ENCODE results near the gene HSPE1. TPM values are rescaled to one million over a fixed set of nuclear protein-coding genes. Genes with fewer than 3 reads are reported as not detected.

HSPE1 gene
- total and polyA plus RNA-seq, 2 of the 8 experiments (the other 6 are each of a cell fraction or from before 2014, with no cell fraction given) = 206 to 377 TPM

DNA sequence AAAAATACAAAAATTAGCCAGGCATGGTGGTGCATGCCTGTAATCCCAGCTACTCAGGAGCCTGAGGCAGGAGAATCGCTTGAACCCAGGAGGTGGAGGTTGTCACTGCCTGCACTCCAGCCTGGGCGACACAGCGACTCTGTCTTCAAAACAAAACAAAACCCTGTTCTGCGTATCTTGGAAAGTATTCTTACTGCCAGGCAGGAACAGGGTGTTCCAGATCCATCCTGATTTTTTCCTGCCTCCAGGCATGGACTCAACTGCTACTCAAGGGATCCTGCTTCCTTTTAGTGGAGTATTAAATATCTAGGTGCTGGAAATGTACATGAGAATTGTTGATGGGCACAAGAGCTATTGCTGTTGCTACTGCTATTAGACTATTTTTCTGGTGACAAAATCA lies 12.8 kb upstream of the HSPE1 start:
- Histone ChIP-seq H3K36me3 (ENCODE audit: control insufficient read depth in 2 of 4, insufficient read depth in 4 of 4, low read length in 3 of 4) (peaks cover 31 to 69% (median 55%) of the 10 kb centered on the region in 4 experiments), H2BK12ac (ENCODE audit: low read depth, low read length) (no peak overlapping the region), H3K79me1 (ENCODE audit: low read depth, low read length) (no peaks in the 10 kb centered on the region; the same call in 1 of the 2 replicates), H4K5ac (ENCODE audit: insufficient read length, low read depth, low read length) (no peak overlapping the region), H2BK5ac (ENCODE audit: low read depth, low read length) (no peak overlapping the region), H3K4me3 (ENCODE audit: extremely low read depth in 1 of 4, insufficient read depth in 2 of 4, low read depth in 3 of 4, low read length in 4 of 4) (no peak overlapping the region), H3K23me2 (ENCODE audit: low read depth, low read length) (no peaks in the 10 kb centered on the region), H3K9ac (replicated peaks in 1 of 4; ENCODE audit: extremely low read depth in 1 of 4, low read depth in 3 of 4, low read length in 3 of 4) (no peak overlapping the region), H3K18ac (ENCODE audit: extremely low read depth, low read length) (no peak overlapping the region), H3K23ac (ENCODE audit: insufficient read length) (no peak overlapping the region), H3K4ac (replicated peaks; ENCODE audit: insufficient read length, low read depth, low read length) (no peak overlapping the region), H3K27me3 (replicated peaks in 1 of 4; ENCODE audit: control insufficient read depth in 3 of 4, extremely low read depth in 1 of 4, insufficient read depth in 3 of 4, low read length in 3 of 4) (no peaks in the 10 kb centered on the region), H2AK5ac (ENCODE audit: low read depth, low read length) (no peak overlapping the region), H2AFZ (ENCODE audit: low read length) (no peak overlapping the region), H4K8ac (ENCODE audit: extremely low read depth, insufficient read depth, low read length) (no peak overlapping the region), H2BK120ac (replicated peaks; ENCODE audit: low read depth, low read length) (no peak overlapping the region), H3K4me1 (replicated peaks in 1 of 4; ENCODE audit: control insufficient read depth in 3 of 4, insufficient read depth in 4 of 4, low read length in 3 of 4) (no peaks in the 10 kb centered on the region), H3K79me2 (ENCODE audit: control insufficient read depth in 1 of 2, insufficient read depth in 2 of 2, low read length in 2 of 2) (peaks cover 0 to 6% of the 10 kb centered on the region in 2 experiments; a peak in 2 of 4 replicates), H3K56ac (replicated peaks; ENCODE audit: insufficient read length, low read depth, low read length) (no peak overlapping the region), H3K27ac (ENCODE audit: low read depth, low read length) (no peak overlapping the region), H4K20me1 (replicated peaks in 1 of 2; ENCODE audit: control insufficient read depth in 1 of 2, insufficient read depth in 2 of 2, low read length in 2 of 2) (peaks cover 6 to 8% of the 10 kb centered on the region in 2 experiments), H3K4me2 (ENCODE audit: insufficient read depth in 1 of 2, low read depth in 2 of 2, low read length in 2 of 2) (no peak overlapping the region), H2BK15ac (ENCODE audit: low read length) (no peak overlapping the region), H4K91ac (replicated peaks; ENCODE audit: insufficient read length, low read length) (no peak overlapping the region), H3K9me3 (ENCODE audit: insufficient read depth in 2 of 2, low read depth in 1 of 2, low read length in 1 of 2) (no peaks in the 10 kb centered on the region), H2BK20ac (ENCODE audit: low read length) (no peak overlapping the region), H3K14ac (ENCODE audit: insufficient read length) (no peak overlapping the region)
- WGBS, 2 experiments (ENCODE audit: extremely low coverage in 1 of 2, insufficient coverage in 1 of 2, insufficient read length in 1 of 2, insufficient replicate concordance in 2 of 2, low coverage in 1 of 2, low lambda C conversion rate in 2 of 2, missing lambda C conversion rate in 1 of 2) = 96% methylated on average over 4 of the region's 4 CpGs; no CpG with 5 or more reads in 1 of the 2 experiments
- CTCF ChIA-PET (ENCODE audit: partially characterized antibody) = interaction anchor here (1.2 kb wide), 1 partner anchor 55 kb away, joined by 3 read pairs; no protein-coding TSS in a partner anchor
- POLR2A ChIA-PET (ENCODE audit: partially characterized antibody) = interaction anchor here (0.6 to 10.5 kb wide), 4 partner anchors 15 to 673 kb away, joined by 3 to 270 read pairs (median 4); partner anchors contain the start of genes HSPD1 and HSPE1
- FAIRE-seq (no peak), DNase-seq (ENCODE audit: low read depth in 1 of 2, low spot score in 2 of 2) (no peak)
- TF ChIP-seq RBBP5 (IDR thresholded peaks at IDR 0.05; ENCODE audit: borderline replicate concordance, low read depth, low read length) = no peak
- no peak for TF ChIP-seq NANOG (IDR thresholded peaks at IDR 0.05; ENCODE audit: insufficient read depth, low read depth, low read length, poor library complexity, severe bottlenecking)
- TF ChIP-seq SP1 (IDR thresholded peaks at IDR 0.05; ENCODE audit: low read depth, low read length) = no peak
- TF ChIP-seq, protein P1, sequence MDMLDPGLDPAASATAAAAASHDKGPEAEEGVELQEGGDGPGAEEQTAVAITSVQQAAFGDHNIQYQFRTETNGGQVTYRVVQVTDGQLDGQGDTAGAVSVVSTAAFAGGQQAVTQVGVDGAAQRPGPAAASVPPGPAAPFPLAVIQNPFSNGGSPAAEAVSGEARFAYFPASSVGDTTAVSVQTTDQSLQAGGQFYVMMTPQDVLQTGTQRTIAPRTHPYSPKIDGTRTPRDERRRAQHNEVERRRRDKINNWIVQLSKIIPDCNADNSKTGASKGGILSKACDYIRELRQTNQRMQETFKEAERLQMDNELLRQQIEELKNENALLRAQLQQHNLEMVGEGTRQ (IDR thresholded peaks at IDR 0.05; ENCODE audit: low read length) = no peak
- no peak for TF ChIP-seq TAF7 (optimal IDR thresholded peaks at IDR 0.05; ENCODE audit: borderline replicate concordance, low read depth, low read length)
- TF ChIP-seq, protein P2, sequence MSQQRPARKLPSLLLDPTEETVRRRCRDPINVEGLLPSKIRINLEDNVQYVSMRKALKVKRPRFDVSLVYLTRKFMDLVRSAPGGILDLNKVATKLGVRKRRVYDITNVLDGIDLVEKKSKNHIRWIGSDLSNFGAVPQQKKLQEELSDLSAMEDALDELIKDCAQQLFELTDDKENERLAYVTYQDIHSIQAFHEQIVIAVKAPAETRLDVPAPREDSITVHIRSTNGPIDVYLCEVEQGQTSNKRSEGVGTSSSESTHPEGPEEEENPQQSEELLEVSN (IDR thresholded peaks at IDR 0.05) = no peak
- TF ChIP-seq POLR2AphosphoS5 (IDR thresholded peaks at IDR 0.05; ENCODE audit: low read depth, low read length) = no peak
- TF ChIP-seq KDM4A (IDR thresholded peaks at IDR 0.05; ENCODE audit: low read depth, low read length, severe bottlenecking) = no peak
